Ascending aorta (tissue), 2 donors: ENCODE data around the gene KRTAP9-6. TPM values are rescaled to one million over a fixed set of nuclear protein-coding genes. Genes with fewer than 3 reads are reported as not detected.
"Not testable (repeated sequence)": the region's sequence is repeated elsewhere in the genome, so short reads cannot be mapped to it uniquely, and the experiment has no call there.

ENCODE experiments used
- DNase-seq, 2 donors: peaks; one replicate each; pipeline ENCODE4 v3.0.0-alpha.2; 2019; ENCODE audit warnings: low spot score in 2 of 2
- H3K27ac ChIP-seq, 2 donors: fragments of 200-600 bp; sonication (generic); one replicate each; pipeline ENCODE4 v1.5.1; 2016 to 2017; ENCODE audit warnings: mild to moderate bottlenecking in 1 of 2
- H3K27me3 ChIP-seq: fragments of 200-600 bp; sonication (generic); one replicate; pipeline ENCODE4 v1.5.1; 2017
- H3K36me3 ChIP-seq, 2 donors: fragments of 200-600 bp; sonication (generic); one replicate each; pipeline ENCODE4 v1.5.1; 2016
- H3K4me1 ChIP-seq, 2 donors: fragments of 200-600 bp; sonication (generic); one replicate each; pipeline ENCODE4 v1.5.1; 2016 to 2017; ENCODE audit warnings: mild to moderate bottlenecking in 1 of 2
- H3K4me3 ChIP-seq, 2 donors: fragments of 200-600 bp; sonication (generic); one replicate each; pipeline ENCODE4 v1.5.1; 2016 to 2017; ENCODE audit warnings: mild to moderate bottlenecking in 1 of 2
- H3K9me3 ChIP-seq, 2 donors: fragments of 200-600 bp; sonication (generic); one replicate each; pipeline ENCODE4 v1.5.1; 2016
- CTCF ChIP-seq, 3 experiments: fragments of 200-600 bp in 2 of 3; fragments of 450-650 bp in 1 of 3; sonication (generic) in 2 of 3; IDR thresholded peaks; one replicate each; pipeline ENCODE4 v1.5.1; 2016 to 2019; ENCODE audit warnings: antibody characterized with exemption in 3 of 3, mild to moderate bottlenecking in 1 of 3, moderate library complexity in 1 of 3
- intact Hi-C: fragments of 100-400 bp; cut with DNase I; formaldehyde crosslinking; loops from one replicate; pipeline ENCODE4 v1.15.1; 2023
- total RNA-seq: library from RNA; depleted of rRNA; stranded (reverse); fragments of >200 nt; gene quantifications from one replicate; pipeline ENCODE4 v1.1.0, GENCODE V29; 2016

The KRTAP9-6 gene
- total RNA-seq, 1 donor from 2014 or later = not detected

- Histone ChIP-seq H3K4me1 (no peaks in the 10 kb centered on the region), H3K27me3 (no peaks in the 10 kb centered on the region), H3K36me3 (no peaks in the 10 kb centered on the region), H3K4me3 (no peak overlapping the region), H3K9me3 (no peaks in the 10 kb centered on the region), H3K27ac (no peak overlapping the region)
- intact Hi-C loops = no loop called here
- DNase-seq = no peak
- TF ChIP-seq CTCF (IDR thresholded peaks at IDR 0.05) = no peak
Measured at GRCh38 chr17:41271858-41272257, 6.7 kb downstream of the KRTAP9-6 start.

- DNase-seq, H3K4me3 ChIP-seq, H3K27me3 ChIP-seq, H3K4me1 ChIP-seq, intact Hi-C loops, H3K9me3 ChIP-seq, H3K27ac ChIP-seq, H3K36me3 ChIP-seq: not testable (repeated sequence)
Measured at GRCh38 chr17:41275648-41276190, 10.5 kb downstream of the KRTAP9-6 start, which contains the start of gene KRTAP9-7. TSS of gene KRTAP9-7 (plus strand) at chr17:41275698. CDS start at chr17:41275698, 0 bp downstream.

- H3K4me3 ChIP-seq = no peak overlapping the region
- TF ChIP-seq CTCF (IDR thresholded peaks at IDR 0.05) = no peak
Measured at GRCh38 chr17:41278176-41278955, 13.2 kb downstream of the KRTAP9-6 start.

GRCh38 chr17:41284043-41284442 lies 18.9 kb downstream of the KRTAP9-6 start:
- H3K27me3 ChIP-seq = no peaks in the 10 kb centered on the region
- intact Hi-C loops = no loop called here
- H3K4me1 ChIP-seq = no peaks in the 10 kb centered on the region
- no peak for TF ChIP-seq CTCF (IDR thresholded peaks at IDR 0.05)
- no peak overlapping the region for H3K27ac ChIP-seq
- H3K9me3 ChIP-seq = no peaks in the 10 kb centered on the region
- no peaks in the 10 kb centered on the region for H3K36me3 ChIP-seq
- H3K4me3 ChIP-seq = no peak overlapping the region
- DNase-seq = no peak

More at GRCh38 chr17:41278176-41278955, 13.2 kb downstream of the KRTAP9-6 start:
- intact Hi-C loops = no loop called here
- no peaks in the 10 kb centered on the region for H3K4me1 ChIP-seq
- no peak overlapping the region for H3K27ac ChIP-seq
- DNase-seq = no peak
- no peaks in the 10 kb centered on the region for H3K27me3 ChIP-seq
- H3K9me3 ChIP-seq = no peaks in the 10 kb centered on the region
- H3K36me3 ChIP-seq = no peaks in the 10 kb centered on the region

GRCh38 chr17:41284546-41284945 lies 19.4 kb downstream of the KRTAP9-6 start:
- TF ChIP-seq CTCF (IDR thresholded peaks at IDR 0.05) = no peak
- no peak for DNase-seq
- Histone ChIP-seq H3K4me3 (no peak overlapping the region), H3K9me3 (no peaks in the 10 kb centered on the region), H3K27ac (no peak overlapping the region), H3K27me3 (no peaks in the 10 kb centered on the region), H3K4me1 (no peaks in the 10 kb centered on the region), H3K36me3 (no peaks in the 10 kb centered on the region)
- intact Hi-C loops = no loop called here

- intact Hi-C loops = no loop called here
- Histone ChIP-seq H3K27ac (no peak overlapping the region), H3K4me3 (no peak overlapping the region), H3K9me3 (no peaks in the 10 kb centered on the region), H3K4me1 (no peaks in the 10 kb centered on the region), H3K27me3 (no peaks in the 10 kb centered on the region), H3K36me3 (no peaks in the 10 kb centered on the region)
- DNase-seq = no peak
- TF ChIP-seq CTCF (IDR thresholded peaks at IDR 0.05) = no peak
Measured at GRCh38 chr17:41287050-41287449, 21.9 kb downstream of the KRTAP9-6 start.
